ENCODE data around the gene MEGF11. TPM values are rescaled to one million over a fixed set of nuclear protein-coding genes. Genes with fewer than 3 reads are reported as not detected.

Gene MEGF11
- total RNA-seq, 4 donors from 2014 or later = 0.23 to 0.33 TPM; not detected in 2

DNA sequence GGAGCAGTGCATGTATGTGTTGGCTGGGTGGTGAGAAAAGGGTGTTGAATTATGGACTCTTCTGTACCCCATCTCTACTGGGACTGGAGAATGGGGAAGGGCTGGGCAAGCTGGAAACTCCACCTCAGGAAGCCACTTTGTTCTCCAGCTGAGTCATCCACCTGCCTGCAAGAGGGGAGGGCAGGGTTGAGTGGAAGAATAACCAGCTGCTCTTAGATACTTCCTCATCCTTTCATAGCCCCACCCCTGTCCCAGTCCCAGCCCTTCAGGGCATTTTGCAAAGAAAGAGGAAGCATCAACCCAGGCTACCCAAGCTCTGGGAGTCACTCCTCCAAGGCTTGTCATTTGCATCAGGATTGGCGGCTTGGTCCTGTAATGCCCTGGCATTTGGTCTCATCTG, 351.2 kb downstream of the MEGF11 start:
- no peak overlapping the region for H3K27ac ChIP-seq (replicated peaks in 1 of 4)
- TF ChIP-seq POLR2A (IDR thresholded peaks at IDR 0.05; ENCODE audit: low read depth) = no peak
- peak in 1 of 2 donors; percentile 11 for TF ChIP-seq POLR2AphosphoS5 (IDR thresholded peaks at IDR 0.05)
- H3K27me3 ChIP-seq = no peaks in the 10 kb centered on the region
- no CpG with 5 or more reads among the region's 1 CpG for WGBS
- intact Hi-C loops (cut with DNase I) = no loop called here
- peaks cover 6 to 76% (median 58%) of the 10 kb centered on the region in 4 donors for H3K36me3 ChIP-seq
- H3K4me3 ChIP-seq = no peak overlapping the region
- H3K9me3 ChIP-seq = no peaks in the 10 kb centered on the region
- peak; percentile 89 for DNase-seq (ENCODE audit: extremely low spot score)
- peaks cover 0 to 23% (median 12%) of the 10 kb centered on the region in 4 donors for H3K4me1 ChIP-seq

DNA sequence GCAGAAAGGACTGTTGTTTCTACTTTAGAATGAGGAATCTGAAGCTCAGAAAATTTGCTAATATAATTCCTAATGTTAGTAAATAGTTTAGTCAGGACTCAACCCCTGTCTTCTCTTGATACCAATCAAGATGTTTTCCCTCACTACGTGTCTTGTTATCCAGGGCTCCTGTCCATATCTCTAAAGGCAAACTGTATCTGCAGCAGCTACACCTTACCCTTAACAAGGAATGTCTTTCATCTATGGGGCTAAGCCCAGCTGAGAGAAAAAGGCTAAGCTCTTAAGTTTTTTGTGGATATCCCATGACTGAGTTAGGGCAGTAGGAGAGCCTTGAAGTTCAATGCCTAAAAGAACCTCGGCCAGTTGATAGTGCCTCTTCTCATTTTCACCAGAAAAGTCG, 351.7 kb downstream of the MEGF11 start:
- Histone ChIP-seq H3K4me1 (peaks cover 0 to 23% (median 12%) of the 10 kb centered on the region in 4 donors), H3K9me3 (no peaks in the 10 kb centered on the region), H3K27ac (replicated peaks in 1 of 4) (no peak overlapping the region), H3K36me3 (peaks cover 6 to 76% (median 55%) of the 10 kb centered on the region in 4 donors), H3K27me3 (no peaks in the 10 kb centered on the region), H3K4me3 (no peak overlapping the region)
- 100% methylated on average over 3 of the region's 3 CpGs for WGBS
- DNase-seq (ENCODE audit: extremely low spot score) = no peak
- intact Hi-C loops (cut with DNase I) = no loop called here
- TF ChIP-seq, protein P1, sequence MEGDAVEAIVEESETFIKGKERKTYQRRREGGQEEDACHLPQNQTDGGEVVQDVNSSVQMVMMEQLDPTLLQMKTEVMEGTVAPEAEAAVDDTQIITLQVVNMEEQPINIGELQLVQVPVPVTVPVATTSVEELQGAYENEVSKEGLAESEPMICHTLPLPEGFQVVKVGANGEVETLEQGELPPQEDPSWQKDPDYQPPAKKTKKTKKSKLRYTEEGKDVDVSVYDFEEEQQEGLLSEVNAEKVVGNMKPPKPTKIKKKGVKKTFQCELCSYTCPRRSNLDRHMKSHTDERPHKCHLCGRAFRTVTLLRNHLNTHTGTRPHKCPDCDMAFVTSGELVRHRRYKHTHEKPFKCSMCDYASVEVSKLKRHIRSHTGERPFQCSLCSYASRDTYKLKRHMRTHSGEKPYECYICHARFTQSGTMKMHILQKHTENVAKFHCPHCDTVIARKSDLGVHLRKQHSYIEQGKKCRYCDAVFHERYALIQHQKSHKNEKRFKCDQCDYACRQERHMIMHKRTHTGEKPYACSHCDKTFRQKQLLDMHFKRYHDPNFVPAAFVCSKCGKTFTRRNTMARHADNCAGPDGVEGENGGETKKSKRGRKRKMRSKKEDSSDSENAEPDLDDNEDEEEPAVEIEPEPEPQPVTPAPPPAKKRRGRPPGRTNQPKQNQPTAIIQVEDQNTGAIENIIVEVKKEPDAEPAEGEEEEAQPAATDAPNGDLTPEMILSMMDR (IDR thresholded peaks at IDR 0.05) = no peak
- no peak for TF ChIP-seq EP300 (IDR thresholded peaks at IDR 0.05)

DNA sequence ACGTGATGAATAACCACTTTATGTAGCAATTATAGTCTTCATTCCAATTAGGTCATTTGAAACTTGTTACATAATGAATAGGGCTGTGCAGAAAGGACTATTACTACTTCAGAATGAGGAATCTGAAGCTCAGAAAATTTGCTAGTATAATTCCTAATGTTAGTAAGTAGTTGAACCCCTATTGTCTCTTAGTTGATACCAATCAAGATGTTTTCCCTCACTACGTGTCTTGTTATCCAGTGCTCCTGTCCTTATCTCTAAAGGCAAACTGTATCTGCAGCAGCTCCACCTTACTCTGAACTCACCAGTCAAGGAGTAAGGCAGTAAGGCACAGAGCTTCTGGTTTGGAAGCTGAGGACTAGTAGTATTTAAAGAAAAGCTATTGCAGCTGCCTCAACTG, 352.2 kb downstream of the MEGF11 start:
- DNase-seq (ENCODE audit: extremely low spot score) = no peak
- WGBS = 68% methylated on average over 2 of the region's 2 CpGs
- TF ChIP-seq POLR2A (IDR thresholded peaks at IDR 0.05; ENCODE audit: low read depth) (no peak), POLR2AphosphoS5 (IDR thresholded peaks at IDR 0.05) (no peak), EP300 (IDR thresholded peaks at IDR 0.05) (no peak)
- TF ChIP-seq, protein P1 (IDR thresholded peaks at IDR 0.05) = no peak
- intact Hi-C loops (cut with DNase I) = no loop called here
- no peaks in the 10 kb centered on the region for H3K9me3 ChIP-seq
- peaks cover 6 to 76% (median 57%) of the 10 kb centered on the region in 4 donors for H3K36me3 ChIP-seq
- no peak overlapping the region for H3K4me3 ChIP-seq
- no peaks in the 10 kb centered on the region for H3K27me3 ChIP-seq
- H3K4me1 ChIP-seq = peaks cover 0 to 23% (median 12%) of the 10 kb centered on the region in 4 donors
- no peak overlapping the region for H3K27ac ChIP-seq (replicated peaks in 1 of 4)

DNA sequence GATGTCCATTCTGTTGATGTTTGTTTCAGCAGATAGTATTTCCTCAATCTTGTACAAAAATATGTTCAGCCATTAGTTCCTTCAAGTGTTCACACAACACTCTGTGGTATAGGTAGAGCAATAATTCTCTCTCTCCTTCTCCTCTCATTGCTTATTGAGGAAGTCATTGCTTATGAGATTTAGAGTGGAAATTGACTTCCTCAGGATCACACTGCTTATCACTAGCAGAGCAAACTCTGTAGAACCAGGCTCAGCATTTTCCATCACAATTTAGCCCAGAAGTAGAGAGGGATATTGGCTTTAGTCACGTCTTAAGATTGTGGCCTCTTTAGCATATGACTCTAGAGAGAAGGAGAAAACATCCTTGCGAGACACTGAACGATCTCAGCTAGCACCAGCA, 353.1 kb downstream of the MEGF11 start:
- no peaks in the 10 kb centered on the region for H3K27me3 ChIP-seq
- no peak overlapping the region for H3K4me3 ChIP-seq
- no peak for TF ChIP-seq EP300 (IDR thresholded peaks at IDR 0.05)
- TF ChIP-seq POLR2A (IDR thresholded peaks at IDR 0.05; ENCODE audit: low read depth) = no peak
- TF ChIP-seq POLR2AphosphoS5 (IDR thresholded peaks at IDR 0.05) = no peak
- TF ChIP-seq, protein P1 (IDR thresholded peaks at IDR 0.05) = no peak
- no peaks in the 10 kb centered on the region for H3K9me3 ChIP-seq
- H3K27ac ChIP-seq (replicated peaks in 1 of 4) = no peak overlapping the region
- WGBS = 94% methylated on average over 3 of the region's 3 CpGs
- H3K36me3 ChIP-seq = peaks cover 0 to 78% (median 58%) of the 10 kb centered on the region in 4 donors
- peaks cover 0 to 23% (median 12%) of the 10 kb centered on the region in 4 donors for H3K4me1 ChIP-seq
- intact Hi-C loops (cut with DNase I) = no loop called here
- no peak for DNase-seq (ENCODE audit: extremely low spot score)

DNA sequence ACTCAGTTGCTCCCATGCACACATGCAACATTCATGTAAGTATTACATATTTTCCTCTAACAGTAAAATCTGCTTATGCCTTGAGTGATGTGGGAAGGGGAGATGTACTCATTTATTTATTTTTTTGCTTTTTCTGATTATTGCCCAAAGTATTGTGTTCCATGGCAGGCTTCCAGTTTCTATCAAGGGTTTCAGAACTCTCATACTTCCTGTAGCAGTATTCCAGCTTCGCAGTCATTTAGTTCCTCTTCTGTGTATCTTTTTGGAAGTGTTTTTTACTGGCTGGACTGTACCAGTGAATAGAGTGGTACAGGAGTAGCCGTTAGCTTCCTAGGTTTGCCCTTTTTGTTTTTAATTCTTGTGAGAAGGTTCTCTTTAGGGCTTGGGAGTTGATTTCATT, 357.3 kb downstream of the MEGF11 start:
- WGBS = 76% methylated on average over 2 of the region's 2 CpGs
- Histone ChIP-seq H3K27me3 (no peaks in the 10 kb centered on the region), H3K4me1 (peaks cover 0 to 4% (median 0%) of the 10 kb centered on the region in 4 donors), H3K9me3 (no peaks in the 10 kb centered on the region), H3K27ac (replicated peaks in 1 of 4) (no peak overlapping the region), H3K36me3 (peaks cover 3 to 72% (median 57%) of the 10 kb centered on the region in 4 donors), H3K4me3 (no peak overlapping the region)
- TF ChIP-seq POLR2AphosphoS5 (IDR thresholded peaks at IDR 0.05) = no peak
- no peak for TF ChIP-seq POLR2A (IDR thresholded peaks at IDR 0.05; ENCODE audit: low read depth)
- TF ChIP-seq, protein P1 (IDR thresholded peaks at IDR 0.05) = no peak
- no peak for TF ChIP-seq EP300 (IDR thresholded peaks at IDR 0.05)
- intact Hi-C loops (cut with DNase I) = no loop called here
- no peak for DNase-seq (ENCODE audit: extremely low spot score)
